ENCODE measurements around the gene GSTA5.
"Not testable (repeated sequence)": the region's sequence is repeated elsewhere in the genome, so short reads cannot be mapped to it uniquely, and the experiment has no call there.

The GSTA5 gene

GRCh38 chr6:52802806-52803205 lies 37.8 kb downstream of the GSTA5 start:
- no peak for TF ChIP-seq ZFX (IDR thresholded peaks at IDR 0.05)
- no peak for TF ChIP-seq CTCF (conservative IDR thresholded peaks at IDR 0.05)

DNA sequence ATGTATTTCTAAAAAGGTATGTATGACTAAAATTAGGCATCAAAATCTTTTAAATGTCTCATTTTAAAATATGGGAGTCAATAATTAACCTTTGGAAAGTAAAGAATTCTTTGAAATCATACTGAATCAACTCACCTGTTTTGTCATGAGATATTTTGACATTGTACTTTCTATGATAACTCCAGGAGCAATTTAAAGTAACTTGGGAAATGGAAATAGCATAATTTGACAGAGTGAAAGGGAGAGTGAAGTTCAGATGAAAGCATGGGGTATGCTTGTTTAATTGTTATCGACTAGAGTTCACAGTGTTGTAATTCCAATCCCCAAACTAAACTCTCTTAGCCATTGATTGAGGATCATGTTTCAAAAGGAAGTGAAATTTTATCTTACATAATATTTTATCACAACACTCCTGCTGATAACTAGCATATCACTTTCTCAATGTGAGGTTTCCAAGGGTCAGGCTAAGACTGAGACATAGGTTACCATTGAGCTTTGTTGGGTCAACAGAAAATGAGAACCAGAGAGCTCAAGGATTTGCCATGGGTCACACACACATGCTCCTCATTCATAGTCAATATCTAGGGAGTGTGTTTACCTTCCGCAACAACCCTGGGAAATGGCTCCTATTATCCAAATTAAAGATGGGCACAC lies 39.3 kb downstream of the GSTA5 start:
- TF ChIP-seq CTCF (conservative IDR thresholded peaks at IDR 0.05) (no peak), ZFX (IDR thresholded peaks at IDR 0.05) (no peak)
- H3K27ac ChIP-seq = no peak overlapping the region

More at GRCh38 chr6:52802806-52803205, 37.8 kb downstream of the GSTA5 start:
- H3K27ac ChIP-seq = no peak overlapping the region

DNA sequence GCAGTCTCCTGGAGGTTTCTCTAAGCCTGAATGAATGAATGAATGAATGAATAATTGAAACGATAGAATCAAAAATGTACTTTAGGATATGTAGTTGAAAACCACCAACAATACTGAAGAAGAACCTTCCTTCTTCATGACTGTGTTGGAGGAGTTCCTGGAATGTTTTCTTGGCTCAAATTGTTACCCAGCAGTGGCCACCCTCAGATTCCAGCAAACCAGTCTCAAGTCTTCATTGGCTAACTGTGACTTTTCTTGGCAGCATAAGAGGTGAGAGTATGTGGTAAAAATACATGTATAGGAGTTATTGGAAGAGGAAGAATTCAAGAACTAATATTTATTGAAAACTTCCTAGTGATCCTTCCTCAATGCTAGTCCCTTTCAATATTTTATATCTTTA lies 41.3 kb downstream of the GSTA5 start:
- not testable (repeated sequence) for H3K27ac ChIP-seq

- H3K27ac ChIP-seq = not testable (repeated sequence)
These were observed 46.2 kb downstream of the GSTA5 start for GRCh38 chr6:52794366-52794765.

DNA sequence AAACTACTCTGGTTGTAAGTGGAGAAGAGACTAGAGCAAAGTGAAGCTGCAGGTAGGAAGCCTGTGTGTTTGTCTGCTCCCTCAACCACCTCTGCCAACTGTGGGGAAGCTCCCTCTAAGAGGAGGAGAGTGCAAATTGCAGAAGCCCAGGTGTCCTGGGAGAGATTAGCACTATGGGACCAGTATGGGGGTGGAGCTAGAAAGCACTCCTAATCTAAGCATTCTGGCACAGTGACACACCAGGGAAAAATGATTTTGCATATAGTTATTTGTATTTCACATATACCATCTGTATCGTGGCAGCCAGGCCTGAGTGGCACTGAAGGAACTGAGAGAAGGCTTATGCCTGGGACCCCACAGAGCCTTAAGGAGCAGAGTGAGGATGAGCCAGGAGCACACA lies 49.8 kb downstream of the GSTA5 start:
- TF ChIP-seq CTCF (conservative IDR thresholded peaks at IDR 0.05) (no peak), ZFX (IDR thresholded peaks at IDR 0.05) (no peak)
- H3K27ac ChIP-seq = peak overlapping the region; percentile 64

DNA sequence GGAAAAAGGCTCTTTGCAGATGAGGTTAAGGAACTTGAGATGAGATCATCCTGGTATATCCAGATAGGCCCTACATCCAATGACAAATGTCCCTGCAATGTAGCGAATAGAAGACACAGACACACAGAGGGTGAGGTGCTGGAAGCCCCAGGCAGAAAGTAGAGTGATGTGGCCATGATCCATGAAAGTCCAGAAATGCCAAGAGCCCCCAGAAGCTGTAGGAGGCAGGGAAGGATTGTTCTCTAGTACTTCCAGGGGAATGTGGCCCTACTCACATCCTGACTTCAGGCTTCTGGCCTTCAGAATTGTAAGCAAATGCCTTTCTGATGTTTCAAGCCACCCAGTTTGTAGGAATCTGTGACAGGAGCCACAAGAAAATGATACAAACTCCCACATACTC lies 51.0 kb downstream of the GSTA5 start:
- H3K27ac ChIP-seq = peak overlapping the region; percentile 35; the same call in 1 of the 2 replicates

DNA sequence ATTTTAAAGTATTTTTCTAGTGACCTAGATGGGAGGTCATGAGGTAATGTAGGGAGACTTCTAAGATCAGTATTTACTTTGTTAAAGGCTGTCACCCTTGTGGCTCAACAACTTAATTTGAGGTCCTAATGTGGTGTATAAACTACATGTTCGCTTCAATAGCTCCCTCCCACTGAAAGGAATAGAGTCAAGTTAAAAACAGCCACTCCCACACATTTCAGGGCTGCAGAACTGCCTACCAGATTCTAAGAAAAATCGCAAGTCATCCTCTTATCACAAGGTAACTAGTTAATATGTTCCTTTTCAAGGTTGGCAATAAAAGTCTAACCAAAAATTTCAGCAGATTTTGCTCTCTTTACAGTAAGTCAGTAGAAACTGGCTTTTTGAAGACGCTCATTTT lies 52.1 kb downstream of the GSTA5 start:
- TF ChIP-seq ZFX (IDR thresholded peaks at IDR 0.05) = no peak
- no peak for TF ChIP-seq CTCF (conservative IDR thresholded peaks at IDR 0.05)
- peak overlapping the region; percentile 70; the same call in 1 of the 2 replicates for H3K27ac ChIP-seq

- peak overlapping the region; percentile 98 for H3K27ac ChIP-seq
- no peak for TF ChIP-seq CTCF (conservative IDR thresholded peaks at IDR 0.05)
- TF ChIP-seq ZFX (IDR thresholded peaks at IDR 0.05) = no peak
These were observed 52.7 kb downstream of the GSTA5 start for GRCh38 chr6:52787917-52788316.

DNA sequence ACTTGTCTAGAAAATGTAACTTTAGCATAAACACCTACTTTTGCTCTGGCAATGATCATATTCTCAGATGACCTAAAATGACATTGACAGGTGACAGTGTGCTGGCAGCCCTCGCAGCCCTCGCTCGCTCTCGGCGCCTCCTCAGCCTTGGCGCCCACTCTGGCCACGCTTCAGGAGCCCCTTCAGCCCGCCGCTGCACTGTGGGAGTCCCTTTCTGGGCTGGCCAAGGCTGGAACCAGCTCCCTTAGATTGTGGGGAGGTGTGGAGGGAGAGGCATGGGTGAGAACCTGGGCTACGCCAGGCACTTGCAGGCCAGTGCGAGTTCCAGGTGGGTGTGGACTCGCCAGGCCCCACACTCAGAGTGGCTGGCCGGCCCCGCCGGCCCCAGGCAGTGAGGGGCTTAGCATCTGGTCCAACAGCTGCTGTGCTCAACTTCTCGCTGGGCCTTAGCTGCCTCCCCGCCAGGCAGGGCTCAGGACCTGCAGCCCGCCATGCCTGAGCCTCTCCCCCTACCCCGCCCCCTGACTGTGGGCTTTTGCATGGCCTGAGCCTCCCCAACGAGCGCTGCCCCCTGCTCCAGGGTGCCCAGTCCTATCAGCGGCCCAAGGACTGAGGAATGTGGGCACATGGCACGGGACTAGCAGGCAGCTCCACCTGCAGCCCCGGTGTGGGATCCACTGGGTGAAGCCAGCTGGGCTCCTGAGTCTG lies 54.2 kb downstream of the GSTA5 start:
- H3K27ac ChIP-seq = peak overlapping the region; percentile 98
- no peak for TF ChIP-seq CTCF (conservative IDR thresholded peaks at IDR 0.05)

GRCh38 chr6:52782696-52783274 lies 57.8 kb downstream of the GSTA5 start:
- H3K27ac ChIP-seq = peak overlapping the region; percentile 25; the same call in 1 of the 2 replicates

DNA sequence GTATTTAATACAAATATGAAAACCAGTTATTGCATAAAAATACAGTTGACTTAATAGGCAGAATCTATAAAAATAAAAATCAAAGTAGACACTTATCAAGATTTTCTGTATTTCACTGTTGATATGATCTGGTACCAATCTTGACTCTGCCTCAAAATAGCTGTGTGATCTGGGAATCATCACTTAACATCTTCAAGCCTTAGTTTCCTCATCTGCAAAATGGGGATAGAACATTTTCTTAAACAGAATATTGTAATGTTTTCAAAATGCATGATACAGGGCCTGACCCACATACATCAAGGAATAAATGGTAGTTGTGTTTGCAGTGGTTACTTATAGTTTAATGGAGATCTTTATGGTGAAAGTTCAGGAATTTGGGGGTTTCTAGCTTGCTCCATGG lies 58.4 kb downstream of the GSTA5 start:
- not testable (repeated sequence) for H3K27ac ChIP-seq

All from C4-2B (cell line).